Vagina (tissue), 2 donors: ENCODE results near the gene MORN5.

ENCODE experiments used
- POLR2A ChIP-seq, 2 donors: fragments of 450-650 bp; IDR thresholded peaks; one replicate each; pipeline ENCODE4 v1.6.1; 2017; ENCODE audit warnings: antibody characterized with exemption in 2 of 2, mild to moderate bottlenecking in 2 of 2, moderate library complexity in 2 of 2
- POLR2AphosphoS5 ChIP-seq, 2 donors: sonication (generic); formaldehyde crosslinking; IDR thresholded peaks; one replicate each; pipeline ENCODE4 v1.9.0; 2017; ENCODE audit warnings: antibody characterized with exemption in 2 of 2, mild to moderate bottlenecking in 2 of 2, low read depth in 1 of 2; ENCODE audit not compliant: insufficient read depth in 1 of 2

GRCh38 chr9:122179690-122180074, 20.0 kb downstream of the MORN5 start:
- no peak for TF ChIP-seq POLR2AphosphoS5 (IDR thresholded peaks at IDR 0.05; ENCODE audit: insufficient read depth in 1 of 2, low read depth in 1 of 2)
- no peak for TF ChIP-seq POLR2A (IDR thresholded peaks at IDR 0.05)
